Lung (tissue), 12 donors: Measurements from ENCODE around the gene GNA12. TPM values are rescaled to one million over a fixed set of nuclear protein-coding genes. Genes with fewer than 3 reads are reported as not detected.

Source experiments
- ATAC-seq: fragments of 200-7000 bp; cut with Tn5 transposase; one replicate; pipeline ENCODE4 v1.9.1; 2020; ENCODE audit warnings: moderate number of reproducible peaks; ENCODE audit not compliant: insufficient read depth, low FRiP score
- DNase-seq, 3 donors: peaks; one replicate each; pipeline ENCODE4 v3.0.0-alpha.2; 2013 to 2017
- H3K27ac ChIP-seq, 2 donors: one replicate each; pipeline ENCODE4 v1.5.1; 2013; ENCODE audit warnings: mild to moderate bottlenecking in 2 of 2, moderate library complexity in 2 of 2, control low read depth in 1 of 2, inconsistent platforms in 1 of 2, low read depth in 1 of 2, low read length in 1 of 2
- H3K27me3 ChIP-seq, 3 donors: one replicate each; pipeline ENCODE4 v1.5.1; 2013; ENCODE audit warnings: low read length in 2 of 3; ENCODE audit not compliant: control insufficient read depth in 3 of 3, insufficient read depth in 3 of 3
- H3K36me3 ChIP-seq, 4 donors: one replicate each; pipeline ENCODE4 v1.5.1; 2013; ENCODE audit warnings: low read length in 4 of 4, mild to moderate bottlenecking in 1 of 4, moderate library complexity in 1 of 4; ENCODE audit not compliant: control insufficient read depth in 4 of 4, insufficient read depth in 4 of 4
- H3K4me1 ChIP-seq, 5 donors: one replicate each; pipeline ENCODE4 v1.5.1; 2013; ENCODE audit warnings: low read length in 5 of 5, mild to moderate bottlenecking in 2 of 5, moderate library complexity in 1 of 5; ENCODE audit not compliant: control insufficient read depth in 5 of 5, insufficient read depth in 5 of 5
- H3K4me3 ChIP-seq: one replicate; pipeline ENCODE4 v1.5.1; 2013; ENCODE audit warnings: mild to moderate bottlenecking, control low read depth, moderate library complexity
- H3K9ac ChIP-seq, 2 donors: one replicate each; pipeline ENCODE4 v1.5.1; 2013; ENCODE audit warnings: low read length in 2 of 2, control low read depth in 1 of 2; ENCODE audit not compliant: insufficient read depth in 1 of 2
- H3K9me3 ChIP-seq, 4 donors: one replicate each; pipeline ENCODE4 v1.5.1; 2013; ENCODE audit warnings: low read length in 3 of 4, mild to moderate bottlenecking in 1 of 4, moderate library complexity in 1 of 4; ENCODE audit not compliant: control insufficient read depth in 4 of 4, insufficient read depth in 3 of 4
- WGBS, 2 donors: extraction: QIAGEN DNeasy Blood & Tissue Kit; methylation state at CpG; one replicate each; pipeline ENCODE4 v1.1.7; 2013; 5-methylcytosine and 5-hydroxymethylcytosine counted together
- polyA plus RNA-seq, 2 donors: library from polyadenylated mRNA; stranded (reverse); fragments of 200-250 nt; gene quantifications; one replicate each; pipeline ENCODE4 v1.2.1, GENCODE V29; 2013
- total RNA-seq, 2 donors: library from RNA; depleted of rRNA in 1 of 2; stranded (reverse); fragments of >200 nt in 1 of 2; gene quantifications; one replicate each; pipeline ENCODE4 v1.2.1, GENCODE V29; 2014 to 2021
- TF ChIP-seq, protein P1 (sequence below): IDR thresholded peaks from 2 replicates; pipeline ENCODE4 v1.5.1; 2012; ENCODE audit warnings: mild to moderate bottlenecking; ENCODE audit errors: control extremely low read depth, extremely low read depth
- donor health status: control.
- donor health status: control.
- donor health status: Bipolar disorder and iron deficiency.
- donor health status: healthy.
- donor health status: DM: yes; HTN: yes; CAD: no.

GNA12 gene
- total and polyA plus RNA-seq, 4 donors, result 11.0 to 51.9 (median 33.5) TPM

DNA sequence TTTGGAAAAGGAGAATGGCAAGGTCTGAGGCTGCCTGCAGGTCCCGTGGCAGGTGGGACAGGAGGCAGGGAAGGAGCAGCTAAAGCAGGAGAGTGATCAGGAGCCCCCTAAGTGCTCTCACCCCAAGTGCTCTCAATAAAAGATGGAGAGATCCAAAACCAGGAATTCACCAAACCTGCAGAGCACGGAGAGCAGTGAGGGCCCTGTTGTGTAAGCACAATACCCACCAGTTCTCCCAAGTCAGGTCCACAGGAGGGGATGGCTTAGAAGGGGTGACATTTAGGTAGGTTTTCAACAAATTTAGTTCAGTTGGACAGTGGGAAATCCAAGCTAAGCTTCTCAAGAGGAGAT, 40.8 kb downstream of the GNA12 start:
- H3K4me3 ChIP-seq, result no peak overlapping the region
- TF ChIP-seq, protein P1, sequence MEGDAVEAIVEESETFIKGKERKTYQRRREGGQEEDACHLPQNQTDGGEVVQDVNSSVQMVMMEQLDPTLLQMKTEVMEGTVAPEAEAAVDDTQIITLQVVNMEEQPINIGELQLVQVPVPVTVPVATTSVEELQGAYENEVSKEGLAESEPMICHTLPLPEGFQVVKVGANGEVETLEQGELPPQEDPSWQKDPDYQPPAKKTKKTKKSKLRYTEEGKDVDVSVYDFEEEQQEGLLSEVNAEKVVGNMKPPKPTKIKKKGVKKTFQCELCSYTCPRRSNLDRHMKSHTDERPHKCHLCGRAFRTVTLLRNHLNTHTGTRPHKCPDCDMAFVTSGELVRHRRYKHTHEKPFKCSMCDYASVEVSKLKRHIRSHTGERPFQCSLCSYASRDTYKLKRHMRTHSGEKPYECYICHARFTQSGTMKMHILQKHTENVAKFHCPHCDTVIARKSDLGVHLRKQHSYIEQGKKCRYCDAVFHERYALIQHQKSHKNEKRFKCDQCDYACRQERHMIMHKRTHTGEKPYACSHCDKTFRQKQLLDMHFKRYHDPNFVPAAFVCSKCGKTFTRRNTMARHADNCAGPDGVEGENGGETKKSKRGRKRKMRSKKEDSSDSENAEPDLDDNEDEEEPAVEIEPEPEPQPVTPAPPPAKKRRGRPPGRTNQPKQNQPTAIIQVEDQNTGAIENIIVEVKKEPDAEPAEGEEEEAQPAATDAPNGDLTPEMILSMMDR, result no peak
- ATAC-seq (no peak), DNase-seq (no peak)
- no peaks in the 10 kb centered on the region for H3K27me3 ChIP-seq
- peak overlapping the region; percentile 76 to 78 for H3K27ac ChIP-seq
- 33 to 77% methylated on average over 2 of the region's 2 CpGs for WGBS, 2 donors
- H3K9me3 ChIP-seq, result no peaks in the 10 kb centered on the region
- H3K4me1 ChIP-seq, result peaks cover 18 to 78% (median 39%) of the 10 kb centered on the region in 5 donors
- peak overlapping the region in 1 of 2 donors; percentile 85 for H3K9ac ChIP-seq
- no peaks in the 10 kb centered on the region for H3K36me3 ChIP-seq

DNA sequence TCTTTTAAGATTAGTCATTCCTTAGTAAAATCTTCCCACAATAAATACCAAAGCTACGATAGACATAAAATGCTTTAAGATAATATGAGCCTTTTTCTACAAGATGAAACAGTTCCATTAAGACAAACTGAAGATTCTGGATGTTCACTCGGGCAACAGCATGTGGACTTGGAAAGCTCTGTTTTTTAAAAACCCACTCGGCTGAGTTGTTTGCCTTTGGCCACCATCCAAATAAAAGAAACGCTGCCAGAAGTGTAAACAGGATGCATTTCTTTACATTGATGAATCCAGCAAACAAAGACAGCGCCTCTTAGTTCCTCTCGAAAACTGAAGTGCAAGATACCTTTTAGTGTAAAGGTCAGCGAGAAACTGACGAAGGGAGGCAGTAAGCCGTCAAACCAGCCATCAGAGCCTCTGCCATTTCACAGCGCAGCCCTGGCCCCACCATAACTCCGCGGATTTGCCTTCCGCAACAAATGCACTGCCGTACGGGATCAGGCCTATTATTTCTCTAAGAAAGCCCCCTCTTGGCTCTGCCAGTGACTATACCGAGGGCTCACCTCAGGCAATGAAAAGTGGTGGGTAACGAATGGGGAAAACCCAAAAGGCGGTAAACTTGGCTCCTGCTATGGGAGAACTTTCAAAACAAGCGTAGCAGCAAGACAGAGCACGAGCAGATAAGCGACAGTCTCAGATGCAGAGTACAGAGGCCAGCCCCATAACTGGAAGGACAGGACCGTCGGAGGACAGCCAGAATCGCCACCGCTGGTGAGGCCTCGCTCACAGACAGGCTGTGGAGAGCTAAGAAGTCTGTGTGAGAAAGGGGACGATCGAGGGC, 41.4 kb downstream of the GNA12 start:
- Histone ChIP-seq H3K9ac (peak overlapping the region in 1 of 2 donors; percentile 85), H3K4me3 (no peak overlapping the region), H3K27ac (peak overlapping the region; percentile 76 to 78), H3K4me1 (peaks cover 18 to 73% (median 33%) of the 10 kb centered on the region in 5 donors), H3K9me3 (no peaks in the 10 kb centered on the region), H3K27me3 (no peaks in the 10 kb centered on the region), H3K36me3 (no peaks in the 10 kb centered on the region)
- ATAC-seq (no peak), DNase-seq (peak; percentile 86 to 97 (median 96))
- TF ChIP-seq, protein P1, result no peak
- 40 to 65% methylated on average over 28 of the region's 28 CpGs for WGBS, 2 donors

DNA sequence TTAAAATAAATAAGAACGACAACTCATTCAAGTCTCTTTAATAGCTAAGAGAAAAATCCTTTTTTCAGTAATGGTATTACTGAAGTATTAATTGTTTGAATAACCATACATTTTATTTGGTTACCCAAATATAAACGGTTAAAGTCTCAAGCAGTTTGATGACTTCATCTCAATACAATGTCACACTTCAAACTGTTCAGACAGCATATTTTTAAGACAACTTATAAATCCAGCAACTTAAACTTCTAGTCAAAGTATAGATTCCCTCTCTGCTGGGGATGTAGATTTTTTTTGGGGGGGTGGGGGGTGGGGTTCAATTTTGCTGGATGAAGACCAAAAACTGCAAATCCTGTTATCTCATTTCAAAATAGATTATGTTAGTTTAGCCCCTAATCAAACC, 42.0 kb downstream of the GNA12 start:
- 43 to 69% methylated on average over 2 of the region's 2 CpGs for WGBS, 2 donors
- H3K36me3 ChIP-seq, result no peaks in the 10 kb centered on the region
- no peak overlapping the region for H3K27ac ChIP-seq
- H3K4me1 ChIP-seq, result peaks cover 19 to 71% (median 36%) of the 10 kb centered on the region in 5 donors
- peaks cover 0 to under 1% (median 0%) of the 10 kb centered on the region in 4 donors for H3K9me3 ChIP-seq
- no peaks in the 10 kb centered on the region for H3K27me3 ChIP-seq
- no peak overlapping the region for H3K4me3 ChIP-seq
- no peak for ATAC-seq
- TF ChIP-seq, protein P1, result no peak
- peak; percentile 53 to 87 (median 86) for DNase-seq
- peak overlapping the region in 1 of 2 donors; percentile 85 for H3K9ac ChIP-seq
